A549 (cell line): ENCODE results near the gene GLOD4. TPM values are rescaled to one million over a fixed set of nuclear protein-coding genes. Genes with fewer than 3 reads are reported as not detected.

Experiments
- ATAC-seq, 2 experiments: fragments of 200-7000 bp in 1 of 2; fragments of >200 bp in 1 of 2; cut with Nextera tagmentation in 1 of 2; cut with Tn5 transposase in 1 of 2; 3 replicates each; pipeline versions ENCODE4 v1.8.0 to v1.9.1; 2018 to 2020; ENCODE audit warnings: mild to moderate bottlenecking in 1 of 2, moderate library complexity in 1 of 2
- CTCF ChIA-PET: fragments of 300-600 bp; sonication (Branson Sonifier 250); formaldehyde crosslinking; extraction: SDS; loops from one replicate; lab custom pipeline; 2021; ENCODE audit warnings: antibody characterized with exemption, inconsistent platforms; lab: Yijun Ruan, JAX
- POLR2A ChIA-PET: fragments of 350-600 bp; formaldehyde crosslinking; extraction: SDS; loops from one replicate; lab custom pipeline; 2021; ENCODE audit warnings: antibody characterized with exemption, inconsistent platforms; lab: Yijun Ruan, JAX
- DNase-seq, 2 experiments: peaks; one replicate each; pipeline versions ENCODE4 v3.0.0 to v3.0.0-alpha.2; 2011 to 2016; ENCODE audit warnings: low read depth in 1 of 2, low spot score in 1 of 2
- FAIRE-seq: peaks from 2 replicates; lab custom pipeline; 2011; peaks lifted over from hg19 to GRCh38; lab: Jason Lieb, UNC
- H3K27ac ChIP-seq, 2 experiments: fragments of >200 bp; sonication (Bioruptor Twin); formaldehyde crosslinking; 3 replicates each; pipeline ENCODE4 v1.5.1; 2016 to 2017
- H3K4me1 ChIP-seq: fragments of >200 bp; sonication (Bioruptor Twin); formaldehyde crosslinking; 3 replicates; pipeline ENCODE4 v1.6.1; 2016
- H3K4me2 ChIP-seq: fragments of >200 bp; sonication (Bioruptor Twin); formaldehyde crosslinking; 3 replicates; pipeline ENCODE4 v1.6.1; 2016
- H3K4me3 ChIP-seq: fragments of >200 bp; sonication (Bioruptor Twin); formaldehyde crosslinking; 3 replicates; pipeline ENCODE4 v1.5.1; 2016
- H3K9me3 ChIP-seq: fragments of >200 bp; sonication (Bioruptor Twin); formaldehyde crosslinking; 3 replicates; pipeline ENCODE4 v1.6.1; 2016
- BCL3 ChIP-seq: fragments of >200 bp; sonication (Bioruptor Twin); formaldehyde crosslinking; IDR thresholded peaks from 3 replicates; pipeline ENCODE4 v1.6.1; 2016
- BHLHE40 ChIP-seq: IDR thresholded peaks from 2 replicates; pipeline ENCODE4 v1.6.1; 2012; ENCODE audit warnings: low read depth, low read length, inconsistent platforms
- CBX8 ChIP-seq: fragments of 200-600 bp; sonication (generic); IDR thresholded peaks from 2 replicates; pipeline ENCODE4 v1.6.1; 2016
- CEBPB ChIP-seq, 2 experiments: fragments of >200 bp in 1 of 2; sonication (Bioruptor Twin) in 1 of 2; formaldehyde crosslinking in 1 of 2; IDR thresholded peaks; 2 replicates each; pipeline ENCODE4 v1.6.1; 2012 to 2016
- CHD2 ChIP-seq: fragments of 150-350 bp; IDR thresholded peaks from 2 replicates; pipeline ENCODE4 v1.6.1; 2014; ENCODE audit warnings: low read length; ENCODE audit not compliant: partially characterized antibody
- CTCF ChIP-seq: fragments of >200 bp; sonication (Bioruptor Twin); formaldehyde crosslinking; IDR thresholded peaks from 3 replicates; pipeline ENCODE4 v1.5.1; 2016
- ESRRA ChIP-seq: fragments of 150-350 bp; IDR thresholded peaks from 2 replicates; pipeline ENCODE4 v1.6.1; 2014; ENCODE audit warnings: mild to moderate bottlenecking, low read length, borderline replicate concordance
- GATA3 ChIP-seq: IDR thresholded peaks from 2 replicates; pipeline ENCODE4 v1.6.1; 2012; ENCODE audit warnings: borderline replicate concordance
- HOXA7 ChIP-seq: fragments of 250-450 bp; sonication (Bioruptor Pico); IDR thresholded peaks from 2 replicates; pipeline ENCODE4 v1.5.0; 2020; ENCODE audit warnings: mild to moderate bottlenecking, moderate library complexity
- JUNB ChIP-seq: fragments of >200 bp; sonication (Bioruptor Twin); formaldehyde crosslinking; IDR thresholded peaks from 2 replicates; pipeline ENCODE4 v1.6.1; 2016
- KDM1A ChIP-seq: fragments of 200-600 bp; sonication (generic); IDR thresholded peaks from 2 replicates; pipeline ENCODE4 v1.6.1; 2016; ENCODE audit warnings: low read depth, mild to moderate bottlenecking
- KDM5A ChIP-seq: fragments of 200-600 bp; sonication (generic); IDR thresholded peaks from 2 replicates; pipeline ENCODE4 v1.6.1; 2016; ENCODE audit warnings: antibody characterized with exemption, mild to moderate bottlenecking
- MAFK ChIP-seq: fragments of 450-650 bp; IDR thresholded peaks from 2 replicates; pipeline ENCODE4 v1.6.1; 2014; ENCODE audit not compliant: partially characterized antibody
- MAX ChIP-seq: IDR thresholded peaks from 2 replicates; pipeline ENCODE4 v1.6.1; 2012
- MAZ ChIP-seq: fragments of 150-350 bp; IDR thresholded peaks from 2 replicates; pipeline ENCODE4 v1.6.1; 2014; ENCODE audit warnings: antibody characterized with exemption, low read depth, low read length, borderline replicate concordance
- POLR2A ChIP-seq: IDR thresholded peaks from 2 replicates; pipeline ENCODE4 v1.6.1; 2012; ENCODE audit warnings: mild to moderate bottlenecking, low read length
- POLR2AphosphoS2 ChIP-seq: conservative IDR thresholded peaks from 2 replicates; pipeline ENCODE4 v1.6.1; 2012; ENCODE audit warnings: low read length, improper control_type of control experiment, inconsistent platforms
- RAD21 ChIP-seq, 2 experiments: fragments of >200 bp in 1 of 2; sonication (Bioruptor Twin) in 1 of 2; formaldehyde crosslinking in 1 of 2; IDR thresholded peaks in 1 of 2; conservative IDR thresholded peaks in 1 of 2; 2 replicates in 1 of 2; 3 replicates in 1 of 2; pipeline ENCODE4 v1.6.1; 2012 to 2018; ENCODE audit warnings: inconsistent platforms in 1 of 2
- REST ChIP-seq: fragments of 200-600 bp; sonication (generic); IDR thresholded peaks from 2 replicates; pipeline ENCODE4 v1.6.1; 2016; ENCODE audit warnings: antibody characterized with exemption, mild to moderate bottlenecking, moderate library complexity
- SMC3 ChIP-seq: fragments of >200 bp; sonication (Bioruptor Twin); formaldehyde crosslinking; IDR thresholded peaks from 3 replicates; pipeline ENCODE4 v1.6.1; 2018; ENCODE audit warnings: inconsistent platforms
- SREBF2 ChIP-seq: fragments of 450-650 bp; IDR thresholded peaks from 2 replicates; pipeline ENCODE4 v1.6.1; 2014; ENCODE audit warnings: mild to moderate bottlenecking, moderate library complexity
- TP53 ChIP-seq: fragments of 250-450 bp; sonication (Bioruptor Pico); IDR thresholded peaks from 2 replicates; pipeline ENCODE4 v1.5.0; 2021; ENCODE audit warnings: mild to moderate bottlenecking, moderate library complexity
- ZC3H11A ChIP-seq: fragments of 450-650 bp; IDR thresholded peaks from 2 replicates; pipeline ENCODE4 v1.6.1; 2014; ENCODE audit warnings: antibody characterized with exemption, mild to moderate bottlenecking
- ZNF302 ChIP-seq: fragments of 250-450 bp; sonication (Bioruptor Pico); IDR thresholded peaks from 2 replicates; pipeline ENCODE4 v1.9.0; 2021; ENCODE audit warnings: inconsistent platforms, mild to moderate bottlenecking, moderate library complexity
- WGBS: methylation state at CpG from one replicate; pipeline ENCODE4 v1.1.6; 2017; ENCODE audit errors: missing lambda C conversion rate; 5-methylcytosine and 5-hydroxymethylcytosine counted together
- polyA plus RNA-seq, 4 experiments: library from polyadenylated mRNA; depleted of rRNA in 3 of 4; stranded (reverse); fragments of >200 nt; fragmentation: RNase III in 1 of 4; extraction: RNeasy Plus Mini Kit Qiagen cat#74134 plus additional on column Dnase treatment in 1 of 4; gene quantifications; 2 replicates in 3 of 4; 3 replicates in 1 of 4; pipeline ENCODE4 v1.2.3, GENCODE V29; 2011 to 2017

The GLOD4 gene
- polyA plus RNA-seq, 2 of the 4 experiments (the other 2 are of a cell fraction), result 133 to 141 TPM

GRCh38 chr17:795276-795675 lies 13.2 kb upstream of the GLOD4 start:
- FAIRE-seq (no peak), ATAC-seq (no peak), DNase-seq (no peak)
- 86% methylated on average over 14 of the region's 14 CpGs for WGBS
- H3K4me3 ChIP-seq, result no peak overlapping the region
- POLR2A ChIA-PET, result interaction anchor here (0.8 to 2.2 kb wide), 4 partner anchors 48 to 201 kb away, joined by 3 to 17 read pairs (median 4); partner anchors contain the start of genes NXN and TIMM22
- peak overlapping the region; percentile 12; the same call in 1 of the 3 replicates for H3K4me2 ChIP-seq
- CTCF ChIA-PET, result interaction anchor here (0.6 to 19.5 kb wide), 40 partner anchors 9 to 383 kb away, joined by 3 to 428 read pairs (median 4); partner anchors contain the start of genes GLOD4, MRM3, NXN and TIMM22
- TF ChIP-seq TP53 (CRISPR knock-in tag), result no peak
- no peak for TF ChIP-seq HOXA7 (CRISPR knock-in tag)
- no peak for TF ChIP-seq RAD21 (conservative IDR thresholded peaks at IDR 0.05 in 1 of 2, IDR thresholded peaks at IDR 0.05 in 1 of 2)
- no peak for TF ChIP-seq MAFK
- no peak for TF ChIP-seq ZNF302 (CRISPR knock-in tag)
- TF ChIP-seq MAZ, result no peak
- TF ChIP-seq ESRRA, result no peak
- TF ChIP-seq, all 56 proteins: peak for 0
- no peaks in the 10 kb centered on the region for H3K9me3 ChIP-seq
- H3K4me1 ChIP-seq, result peaks cover 7% of the 10 kb centered on the region
- H3K27ac ChIP-seq, result peak overlapping the region in 1 of 2 experiments; percentile 17; a peak in 2 of 6 replicates

- 22% methylated on average over 18 of the region's 18 CpGs for WGBS
- Histone ChIP-seq H3K4me2 (peak overlapping the region; percentile 12; the same call in 2 of the 3 replicates), H3K9me3 (no peaks in the 10 kb centered on the region), H3K27ac (peak overlapping the region in 1 of 2 experiments; percentile 17; a peak in 2 of 6 replicates), H3K4me3 (no peak overlapping the region), H3K4me1 (peaks cover 7% of the 10 kb centered on the region)
- peak; percentile 79 to 87 for DNase-seq
- POLR2A ChIA-PET, result interaction anchor here (0.8 to 2.2 kb wide), 3 partner anchors 185 to 202 kb away, joined by 4 to 17 read pairs (median 4); partner anchors contain the start of genes NXN and TIMM22
- FAIRE-seq, result peak; percentile 46
- TF ChIP-seq SMC3, result peak; percentile 99
- TF ChIP-seq MAX, result peak; percentile 67
- no peak for TF ChIP-seq POLR2A
- peak; percentile 92 for TF ChIP-seq CTCF
- TF ChIP-seq RAD21 (conservative IDR thresholded peaks at IDR 0.05 in 1 of 2, IDR thresholded peaks at IDR 0.05 in 1 of 2), result peak; percentile 97 to 98
- peak; percentile 61; the same call in 1 of the 2 replicates for TF ChIP-seq MAZ
- TF ChIP-seq KDM5A, result no peak
- TF ChIP-seq SREBF2, result no peak
- peak; percentile 65 to 80 for ATAC-seq
- CTCF ChIA-PET, result interaction anchor here (0.6 to 19.5 kb wide), 39 partner anchors 9 to 590 kb away, joined by 3 to 428 read pairs (median 4); partner anchors contain the start of genes GLOD4, MRM3, NXN and TIMM22
Measured at GRCh38 chr17:794876-795275, 12.8 kb upstream of the GLOD4 start.

GRCh38 chr17:792277-792676 lies 10.2 kb upstream of the GLOD4 start:
- ChIA-PET CTCF (interaction anchor here (0.9 to 19.5 kb wide), 12 partner anchors 10 to 380 kb away, joined by 3 to 428 read pairs (median 3); partner anchors contain the start of genes GLOD4, MRM3, NXN and TIMM22), POLR2A (interaction anchor here (1.4 kb wide), 1 partner anchor 11 kb away, joined by 6 read pairs; the partner anchor contains the start of genes GLOD4 and MRM3)
- no peak for TF ChIP-seq ESRRA
- TF ChIP-seq CHD2, result no peak
- no peak for TF ChIP-seq JUNB
- no peak for TF ChIP-seq GATA3
- TF ChIP-seq POLR2AphosphoS2, result no peak
- TF ChIP-seq ZC3H11A, result no peak
- TF ChIP-seq CBX8, result no peak
- TF ChIP-seq SREBF2, result no peak
- no peak for TF ChIP-seq BCL3
- no peak for TF ChIP-seq BHLHE40
- TF ChIP-seq KDM1A, result no peak
- no peak for TF ChIP-seq CEBPB (IDR thresholded peaks at IDR 0.05)
- TF ChIP-seq TP53 (CRISPR knock-in tag), result no peak
- TF ChIP-seq REST, result no peak
- no peak for TF ChIP-seq SMC3
- no peak for TF ChIP-seq MAZ
- DNase-seq, result peak; percentile 31 to 51
- H3K4me1 ChIP-seq, result peaks cover 7% of the 10 kb centered on the region
- peak; percentile 33 to 34; a peak in 3 of 6 replicates for ATAC-seq
- H3K9me3 ChIP-seq, result no peaks in the 10 kb centered on the region
- FAIRE-seq, result no peak
- H3K27ac ChIP-seq, result no peak overlapping the region
- 75% methylated on average over 9 of the region's 9 CpGs for WGBS
- no peak overlapping the region for H3K4me3 ChIP-seq
- no peak overlapping the region for H3K4me2 ChIP-seq
